Esophagus squamous epithelium (tissue), 5 donors: ENCODE measurements around the gene COX4I1. TPM values are rescaled to one million over a fixed set of nuclear protein-coding genes. Genes with fewer than 3 reads are reported as not detected.

Experiments used
- DNase-seq: peaks from one replicate; lab custom pipeline; 2025; lab: John Stamatoyannopoulos, UW
- H3K27ac ChIP-seq, 4 donors: fragments of 200-600 bp; sonication (generic); one replicate each; pipeline ENCODE4 v1.5.1; 2016 to 2019; ENCODE audit warnings: mild to moderate bottlenecking in 1 of 4
- H3K27me3 ChIP-seq, 4 donors: fragments of 200-600 bp; sonication (generic); 1 replicate in 3 of 4; 2 replicates in 1 of 4; pipeline versions ENCODE4 v1.5.1 to v1.6.0; 2017 to 2021; ENCODE audit warnings: antibody characterized with exemption in 1 of 4
- H3K36me3 ChIP-seq, 3 donors: fragments of 200-600 bp; sonication (generic); one replicate each; pipeline ENCODE4 v1.5.1; 2016 to 2019
- H3K4me1 ChIP-seq, 3 donors: fragments of 200-600 bp; sonication (generic); one replicate each; pipeline ENCODE4 v1.5.1; 2017 to 2019
- H3K4me3 ChIP-seq, 4 donors: fragments of 200-600 bp; sonication (generic); 1 replicate in 3 of 4; 2 replicates in 1 of 4; pipeline ENCODE4 v1.5.1; 2016 to 2019; ENCODE audit warnings: mild to moderate bottlenecking in 2 of 4, moderate library complexity in 1 of 4
- H3K9me3 ChIP-seq, 3 donors: fragments of 200-600 bp; sonication (generic); one replicate each; pipeline ENCODE4 v1.5.1; 2016 to 2019
- POLR2A ChIP-seq, 4 donors: fragments of 450-650 bp; IDR thresholded peaks; one replicate each; pipeline ENCODE4 v1.6.1; 2017; ENCODE audit warnings: antibody characterized with exemption in 4 of 4, mild to moderate bottlenecking in 4 of 4, moderate library complexity in 3 of 4
- WGBS, 2 donors: methylation state at CpG; one replicate each; pipeline ENCODE4 v1.1.5; 2018; 5-methylcytosine and 5-hydroxymethylcytosine counted together
- intact Hi-C: fragments of 100-400 bp; cut with DNase I; formaldehyde crosslinking; loops from one replicate; pipeline ENCODE4 v1.15.0; 2022
- total RNA-seq, 4 donors: library from RNA; depleted of rRNA; stranded (reverse); fragments of >200 nt; gene quantifications; one replicate each; pipeline ENCODE4 v1.1.0, GENCODE V29; 2016
- TF ChIP-seq, protein P1 (sequence below), 6 experiments: fragments of 450-650 bp in 4 of 6; fragments of 200-600 bp in 2 of 6; sonication (generic) in 2 of 6; IDR thresholded peaks; one replicate each; pipeline ENCODE4 v1.5.1; 2016 to 2019; ENCODE audit warnings: antibody characterized with exemption in 6 of 6, mild to moderate bottlenecking in 4 of 6, moderate library complexity in 4 of 6
- donor health status: DM: yes; HTN: yes; CAD: no.

The COX4I1 gene
- total RNA-seq, 4 donors from 2014 or later, result 497 to 580 (median 549) TPM

DNA sequence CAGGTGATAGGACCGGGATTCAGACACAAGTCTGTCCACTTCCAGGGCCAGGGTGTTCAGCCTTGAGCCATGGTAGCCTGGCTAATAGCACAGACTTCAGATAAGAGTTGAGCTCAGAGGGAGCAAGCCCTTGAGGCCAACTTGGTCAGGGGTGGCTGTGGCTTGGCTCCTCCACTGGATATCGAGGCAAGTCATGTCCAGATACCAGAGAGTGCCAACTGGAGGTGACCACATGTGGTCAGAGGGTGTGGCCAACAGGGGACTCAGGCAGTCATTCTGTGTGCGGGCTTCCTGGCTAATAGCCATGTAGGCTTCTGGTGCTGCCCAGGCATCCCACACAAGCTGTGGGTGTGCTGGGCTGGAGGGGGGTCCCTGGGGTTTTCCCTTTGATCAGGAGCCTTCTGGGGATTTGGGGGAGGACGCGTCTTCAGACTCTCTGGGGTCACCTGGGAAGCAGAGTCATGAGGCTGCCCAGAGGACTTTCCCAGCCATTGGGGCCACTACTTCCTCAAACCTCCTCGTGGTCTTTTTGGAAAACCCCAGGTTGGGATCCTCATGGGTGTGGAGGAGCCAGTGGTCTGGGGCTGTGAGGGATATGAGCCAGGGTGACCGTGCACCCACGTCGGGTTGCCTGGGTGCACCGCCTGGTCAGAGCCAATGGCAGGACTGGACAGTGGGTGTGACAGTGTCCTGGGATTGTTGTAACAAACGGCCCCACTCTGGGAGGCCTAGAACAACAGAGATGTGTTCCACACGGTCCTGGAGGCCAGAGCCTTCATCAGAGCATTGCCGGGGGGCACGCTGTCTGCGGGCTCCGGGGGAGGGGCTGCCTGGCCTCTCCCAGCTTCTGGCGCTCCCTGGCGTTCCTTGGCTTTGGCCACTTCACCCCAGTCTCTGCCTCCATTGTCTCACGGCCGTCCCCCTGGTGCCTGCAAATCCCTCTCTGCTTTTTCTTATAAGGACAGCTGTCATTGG, 25.0 kb downstream of the COX4I1 start:
- peaks cover 0 to 40% (median 0%) of the 10 kb centered on the region in 4 donors for H3K27me3 ChIP-seq
- H3K4me3 ChIP-seq, result no peak overlapping the region
- TF ChIP-seq, protein P1, sequence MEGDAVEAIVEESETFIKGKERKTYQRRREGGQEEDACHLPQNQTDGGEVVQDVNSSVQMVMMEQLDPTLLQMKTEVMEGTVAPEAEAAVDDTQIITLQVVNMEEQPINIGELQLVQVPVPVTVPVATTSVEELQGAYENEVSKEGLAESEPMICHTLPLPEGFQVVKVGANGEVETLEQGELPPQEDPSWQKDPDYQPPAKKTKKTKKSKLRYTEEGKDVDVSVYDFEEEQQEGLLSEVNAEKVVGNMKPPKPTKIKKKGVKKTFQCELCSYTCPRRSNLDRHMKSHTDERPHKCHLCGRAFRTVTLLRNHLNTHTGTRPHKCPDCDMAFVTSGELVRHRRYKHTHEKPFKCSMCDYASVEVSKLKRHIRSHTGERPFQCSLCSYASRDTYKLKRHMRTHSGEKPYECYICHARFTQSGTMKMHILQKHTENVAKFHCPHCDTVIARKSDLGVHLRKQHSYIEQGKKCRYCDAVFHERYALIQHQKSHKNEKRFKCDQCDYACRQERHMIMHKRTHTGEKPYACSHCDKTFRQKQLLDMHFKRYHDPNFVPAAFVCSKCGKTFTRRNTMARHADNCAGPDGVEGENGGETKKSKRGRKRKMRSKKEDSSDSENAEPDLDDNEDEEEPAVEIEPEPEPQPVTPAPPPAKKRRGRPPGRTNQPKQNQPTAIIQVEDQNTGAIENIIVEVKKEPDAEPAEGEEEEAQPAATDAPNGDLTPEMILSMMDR (IDR thresholded peaks at IDR 0.05), result no peak
- no peak for TF ChIP-seq POLR2A (IDR thresholded peaks at IDR 0.05)
- no peak for DNase-seq
- WGBS, 2 donors, result 57 to 71% methylated on average over 8 to 11 of the region's 20 CpGs
- intact Hi-C loops, result loop anchor here (5.0 to 10.0 kb wide), 3 partner anchors 160 to 700 kb away; no protein-coding TSS in a partner anchor
- no peaks in the 10 kb centered on the region for H3K9me3 ChIP-seq
- no peaks in the 10 kb centered on the region for H3K36me3 ChIP-seq
- peaks cover 0 to 12% (median 0%) of the 10 kb centered on the region in 3 donors for H3K4me1 ChIP-seq
- H3K27ac ChIP-seq, result no peak overlapping the region

DNA sequence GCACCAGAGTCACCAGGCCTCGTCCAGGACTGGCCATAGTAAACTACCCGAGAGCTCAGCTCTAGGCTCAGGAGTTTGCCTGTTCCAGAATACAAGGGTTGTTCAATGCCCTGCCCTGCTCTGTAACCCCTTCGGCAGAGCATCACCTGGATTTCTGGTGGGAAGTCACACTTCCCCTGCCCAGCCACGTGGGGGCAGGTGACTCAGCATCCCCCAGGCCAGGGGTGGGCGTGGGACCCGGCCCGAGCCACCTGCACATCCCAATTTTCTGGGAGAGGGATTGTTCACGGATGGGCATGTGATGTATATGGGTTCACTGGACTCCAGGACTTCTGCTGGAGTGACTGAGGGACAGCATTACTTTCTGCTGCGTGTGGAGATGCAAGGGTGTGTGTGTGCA, 25.8 kb downstream of the COX4I1 start:
- Histone ChIP-seq H3K9me3 (no peaks in the 10 kb centered on the region), H3K4me3 (no peak overlapping the region), H3K36me3 (no peaks in the 10 kb centered on the region), H3K27me3 (peaks cover 0 to 40% (median 0%) of the 10 kb centered on the region in 4 donors), H3K4me1 (peaks cover 0 to 12% (median 0%) of the 10 kb centered on the region in 3 donors), H3K27ac (no peak overlapping the region)
- intact Hi-C loops, result loop anchor here (10.0 kb wide), 2 partner anchors 159 to 699 kb away; no protein-coding TSS in a partner anchor
- DNase-seq, result no peak
- TF ChIP-seq POLR2A (IDR thresholded peaks at IDR 0.05), result no peak
- TF ChIP-seq, protein P1 (IDR thresholded peaks at IDR 0.05), result no peak
- WGBS, 2 donors, result 76 to 89% methylated on average over 4 to 5 of the region's 9 CpGs

DNA sequence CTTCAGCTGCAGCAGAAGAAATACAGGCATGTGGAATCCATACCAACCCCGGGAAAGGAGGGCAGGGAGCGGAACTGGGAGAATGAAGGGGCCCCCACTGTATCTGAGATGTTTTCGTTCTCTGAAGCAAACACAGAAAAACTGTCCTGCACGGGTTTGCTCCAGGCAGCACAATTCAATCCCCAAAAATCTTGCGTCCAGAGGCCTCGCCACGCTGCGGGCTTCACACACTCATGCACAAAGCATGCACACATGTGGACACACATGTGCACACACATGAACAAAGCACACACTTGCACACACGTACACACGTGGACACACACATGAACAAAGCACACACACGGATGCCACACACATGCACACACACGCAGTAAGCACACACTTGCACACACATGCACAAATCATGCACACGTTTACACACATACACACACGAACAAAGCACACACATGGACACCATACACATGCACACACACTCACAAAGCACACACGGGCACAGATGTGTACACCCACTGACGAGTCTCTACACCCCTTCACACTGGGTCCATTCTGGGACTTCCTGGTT, 27.3 kb downstream of the COX4I1 start:
- peaks cover 0 to 40% (median 0%) of the 10 kb centered on the region in 4 donors for H3K27me3 ChIP-seq
- no peak overlapping the region for H3K4me3 ChIP-seq
- H3K27ac ChIP-seq, result no peak overlapping the region
- peaks cover 0 to 3% (median 0%) of the 10 kb centered on the region in 3 donors for H3K4me1 ChIP-seq
- 79 to 89% methylated on average over 16 of the region's 16 CpGs for WGBS, 2 donors
- intact Hi-C loops, result loop anchor here (10.0 kb wide), 2 partner anchors 158 to 698 kb away; no protein-coding TSS in a partner anchor
- no peak for DNase-seq
- no peaks in the 10 kb centered on the region for H3K9me3 ChIP-seq
- H3K36me3 ChIP-seq, result no peaks in the 10 kb centered on the region
- TF ChIP-seq, protein P1 (IDR thresholded peaks at IDR 0.05), result no peak
- TF ChIP-seq POLR2A (IDR thresholded peaks at IDR 0.05), result no peak

DNA sequence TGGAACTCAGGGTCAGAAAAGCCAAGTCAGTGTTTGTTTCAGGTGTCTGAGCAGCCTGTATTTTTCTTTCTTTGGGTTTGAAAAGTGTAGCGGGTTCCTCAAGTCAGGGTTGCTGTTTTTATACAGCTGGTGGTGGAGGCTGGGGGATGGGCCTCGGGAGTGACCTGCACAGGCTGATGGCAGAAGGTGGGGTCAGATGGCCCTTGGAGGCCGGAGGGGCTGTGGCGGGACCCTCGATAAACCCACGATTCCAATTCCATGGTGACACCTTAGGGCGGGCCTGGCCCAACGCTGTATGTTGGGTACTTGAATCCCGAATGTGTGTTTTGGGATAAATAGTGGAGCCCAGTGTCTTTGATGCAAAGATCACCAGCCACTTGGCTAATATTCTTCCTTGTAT, 28.7 kb downstream of the COX4I1 start:
- intact Hi-C loops, result loop anchor here (10.0 kb wide), 2 partner anchors 157 to 697 kb away; no protein-coding TSS in a partner anchor
- no peaks in the 10 kb centered on the region for H3K36me3 ChIP-seq
- DNase-seq, result no peak
- H3K4me3 ChIP-seq, result no peak overlapping the region
- no peaks in the 10 kb centered on the region for H3K9me3 ChIP-seq
- no peaks in the 10 kb centered on the region for H3K4me1 ChIP-seq
- TF ChIP-seq POLR2A (IDR thresholded peaks at IDR 0.05), result no peak
- TF ChIP-seq, protein P1 (IDR thresholded peaks at IDR 0.05), result no peak
- peaks cover 0 to 48% (median 0%) of the 10 kb centered on the region in 4 donors for H3K27me3 ChIP-seq
- H3K27ac ChIP-seq, result no peak overlapping the region
- 55 to 72% methylated on average over 6 to 9 of the region's 9 CpGs for WGBS, 2 donors
